ENCODE data around the gene PROSER1. TPM values are rescaled to one million over a fixed set of nuclear protein-coding genes. Genes with fewer than 3 reads are reported as not detected.
A peak's percentile ranks its signal among the peaks of the same experiment; 100 is the strongest.
"Not testable (repeated sequence)": the region's sequence is repeated elsewhere in the genome, so short reads cannot be mapped to it uniquely, and the experiment has no call there.

Gene PROSER1
- total RNA-seq (2021) (30.1 and 32.3 TPM in 2 replicates), Bru-seq, nascent RNA (percentile 83 among the genes with signal in this experiment), BruChase-seq, experiment 1, labeled RNA remaining after a 2-hour chase (percentile 90 among the genes with signal in this experiment), BruChase-seq, experiment 2, labeled RNA remaining after a 6-hour chase (percentile 89 among the genes with signal in this experiment)
- long read RNA-seq, full-length matches to known transcripts = 8 of 13 reads
- long read RNA-seq, partial matches to known transcripts = 5 of 13 reads
- long read RNA-seq, other reads (novel, unspliced or antisense) = 0 of 13 reads

GRCh38 chr13:39037880-39038568 is at the start of gene PROSER1, which contains the start of gene NHLRC3:
Gene PROSER1 (minus strand): TSS chr13:39038089. CDS start chr13:39037242, 847 bp downstream.
Gene NHLRC3 (plus strand): TSS chr13:39038456. CDS start chr13:39038640, 184 bp downstream.
- intact Hi-C loops (cut with micrococcal nuclease; ENCODE audit: unreplicated experiment) = loop anchor here (5.0 kb wide), 2 partner anchors 564 to 619 kb away; partner anchors contain the start of genes COG6 and LHFPL6
- no TSS peak for BruUV-seq (replicated peaks)
- H2AFZ ChIP-seq = peak within 1 kb of the TSS; percentile 93
- TF ChIP-seq EZH2 (IDR thresholded peaks at IDR 0.05; ENCODE audit: low read depth) (no peak), CTCF (conservative IDR thresholded peaks at IDR 0.05) (no peak)
- peak within 1 kb of the TSS; percentile 96 for H3K4me2 ChIP-seq
- H3K36me3 ChIP-seq (ENCODE audit: low read depth) = peaks cover 20% of the 10 kb centered on the region; the same call in 1 of the 2 replicates
- H4K20me1 ChIP-seq (ENCODE audit: insufficient read depth) = peaks cover 19% of the 10 kb centered on the region
- no peaks in the 10 kb centered on the region for H3K9me3 ChIP-seq (ENCODE audit: insufficient read depth, low read depth)
- H3K27me3 ChIP-seq (ENCODE audit: insufficient read depth, low read depth) = no peaks in the 10 kb centered on the region
- POLR2A ChIA-PET (ENCODE audit: unreplicated experiment) = interaction anchor here (0.5 to 1.0 kb wide), 4 partner anchors 15 to 611 kb away, joined by 3 to 4 read pairs (median 3); no protein-coding TSS in a partner anchor
- H3K4me1 ChIP-seq (replicated peaks; ENCODE audit: insufficient read depth) = peaks cover 21% of the 10 kb centered on the region
- peak; percentile 81 to 88 for DNase-seq
- H3K4me3 ChIP-seq = peak within 1 kb of the TSS; percentile 90
- H3K27ac ChIP-seq = peak within 1 kb of the TSS; percentile 41
- H3F3A ChIP-seq (ENCODE audit: insufficient read depth, low read depth) = 0 out of 2 replicates have a peak, but pooled peaks cover 4% of the 10 kb centered on the region
- CTCF ChIA-PET = interaction anchor here (0.6 to 1.5 kb wide), 2 partner anchors 10 to 1438 kb away, joined by 3 to 10 read pairs; no protein-coding TSS in a partner anchor
- peaks cover 66% of the 10 kb centered on the region for H3K79me2 ChIP-seq (ENCODE audit: low read depth)
- no peaks in the 10 kb centered on the region for H3K9me2 ChIP-seq (ENCODE audit: insufficient read depth)

- H3K4me2 ChIP-seq; H3K79me2 ChIP-seq (ENCODE audit: low read depth); BruUV-seq (replicated peaks); H3F3A ChIP-seq (ENCODE audit: insufficient read depth, low read depth); H3K27ac ChIP-seq; H3K9me2 ChIP-seq (ENCODE audit: insufficient read depth); CTCF ChIA-PET; H3K4me1 ChIP-seq (replicated peaks; ENCODE audit: insufficient read depth); H3K36me3 ChIP-seq (ENCODE audit: low read depth); H3K9me3 ChIP-seq (ENCODE audit: insufficient read depth, low read depth); intact Hi-C loops (cut with micrococcal nuclease; ENCODE audit: unreplicated experiment); POLR2A ChIA-PET (ENCODE audit: unreplicated experiment); H3K4me3 ChIP-seq; H2AFZ ChIP-seq; DNase-seq; H3K27me3 ChIP-seq (ENCODE audit: insufficient read depth, low read depth); H4K20me1 ChIP-seq (ENCODE audit: insufficient read depth): not testable (repeated sequence)
These were observed 48.5 kb upstream of the PROSER1 start for GRCh38 chr13:39086251-39086945.

- Histone ChIP-seq H3K4me1 (replicated peaks; ENCODE audit: insufficient read depth) (no peaks in the 10 kb centered on the region), H3K36me3 (ENCODE audit: low read depth) (no peaks in the 10 kb centered on the region), H4K20me1 (ENCODE audit: insufficient read depth) (no peaks in the 10 kb centered on the region), H2AFZ (no peak overlapping the region), H3K4me3 (no peak overlapping the region), H3K27ac (no peak overlapping the region), H3K9me2 (ENCODE audit: insufficient read depth) (no peaks in the 10 kb centered on the region), H3F3A (ENCODE audit: insufficient read depth, low read depth) (no peaks in the 10 kb centered on the region), H3K9me3 (ENCODE audit: insufficient read depth, low read depth) (no peaks in the 10 kb centered on the region), H3K79me2 (ENCODE audit: low read depth) (no peaks in the 10 kb centered on the region), H3K4me2 (no peak overlapping the region), H3K27me3 (ENCODE audit: insufficient read depth, low read depth) (no peaks in the 10 kb centered on the region)
- ChIA-PET CTCF (no interaction called here), POLR2A (ENCODE audit: unreplicated experiment) (no interaction called here)
- no peak for TF ChIP-seq CTCF (conservative IDR thresholded peaks at IDR 0.05)
- TF ChIP-seq EZH2 (IDR thresholded peaks at IDR 0.05; ENCODE audit: low read depth) = no peak
- intact Hi-C loops (cut with micrococcal nuclease; ENCODE audit: unreplicated experiment) = no loop called here
- BruUV-seq (replicated peaks) = no TSS peak
- no peak for DNase-seq
These were observed 36.1 kb upstream of the PROSER1 start for GRCh38 chr13:39073983-39074382.

All from PC-9 (cell line).